DND-41 (cell line): ENCODE data around the gene CIBAR2.

Source experiments
- ATAC-seq: fragments of 200-7000 bp; cut with Tn5 transposase; 3 replicates; pipeline ENCODE4 v1.9.1; 2021; ENCODE audit warnings: low read depth; ENCODE audit not compliant: insufficient read depth
- DNase-seq: peaks from one replicate; pipeline ENCODE4 v3.0.0-alpha.2; 2020
- H2AFZ ChIP-seq: 2 replicates; pipeline ENCODE4 v1.6.0; 2012; ENCODE audit warnings: low read depth, low read length
- H3K27ac ChIP-seq: 2 replicates; pipeline ENCODE4 v1.5.1; 2012; ENCODE audit warnings: low read length, inconsistent platforms
- H3K27me3 ChIP-seq: fragments of 200-600 bp; sonication (generic); 2 replicates; pipeline ENCODE4 v1.6.0; 2012; ENCODE audit warnings: low read length, mild to moderate bottlenecking, inconsistent platforms; ENCODE audit not compliant: insufficient read depth, poor library complexity
- H3K36me3 ChIP-seq: 2 replicates; pipeline ENCODE4 v1.5.1; 2012; ENCODE audit warnings: low read length, inconsistent platforms; ENCODE audit not compliant: insufficient read depth
- H3K4me1 ChIP-seq: 2 replicates; pipeline ENCODE4 v1.5.1; 2012; ENCODE audit warnings: mild to moderate bottlenecking, low read length; ENCODE audit not compliant: insufficient read depth
- H3K4me2 ChIP-seq: 2 replicates; pipeline ENCODE4 v1.6.0; 2012; ENCODE audit warnings: mild to moderate bottlenecking, moderate library complexity, low read length, inconsistent platforms; ENCODE audit not compliant: insufficient read depth
- H3K4me3 ChIP-seq, 2 experiments: fragments of 200-600 bp in 1 of 2; shearing (Covaris generic) in 1 of 2; 2 replicates each; pipeline ENCODE4 v1.5.1; 2012 to 2016; ENCODE audit warnings: inconsistent platforms in 2 of 2, low read length in 2 of 2, mild to moderate bottlenecking in 2 of 2, low read depth in 1 of 2, moderate library complexity in 1 of 2
- H3K79me2 ChIP-seq: 2 replicates; pipeline ENCODE4 v1.6.0; 2012; ENCODE audit warnings: low read length, inconsistent platforms; ENCODE audit not compliant: insufficient read depth
- H3K9ac ChIP-seq: 2 replicates; pipeline ENCODE4 v1.6.0; 2012; ENCODE audit warnings: low read depth, mild to moderate bottlenecking, inconsistent platforms, low read length, moderate library complexity
- H3K9me3 ChIP-seq: 2 replicates; pipeline ENCODE4 v1.5.1; 2012; ENCODE audit warnings: low read length, moderate library complexity, mild to moderate bottlenecking, inconsistent platforms; ENCODE audit not compliant: insufficient read depth, severe bottlenecking
- H4K20me1 ChIP-seq: 2 replicates; pipeline ENCODE4 v1.6.0; 2012; ENCODE audit warnings: low read length; ENCODE audit not compliant: insufficient read depth
- CTCF ChIP-seq: IDR thresholded peaks from 2 replicates; pipeline ENCODE4 v1.5.1; 2012; ENCODE audit warnings: borderline replicate concordance, low read length, moderate library complexity, mild to moderate bottlenecking; ENCODE audit not compliant: poor library complexity, severe bottlenecking; ENCODE audit errors: extremely low read depth
- EZH2 ChIP-seq: IDR thresholded peaks from 3 replicates; pipeline ENCODE4 v1.6.1; 2012; ENCODE audit warnings: borderline replicate concordance, low read depth, mild to moderate bottlenecking, moderate library complexity, low read length, inconsistent platforms; ENCODE audit not compliant: severe bottlenecking

CIBAR2 gene

DNA sequence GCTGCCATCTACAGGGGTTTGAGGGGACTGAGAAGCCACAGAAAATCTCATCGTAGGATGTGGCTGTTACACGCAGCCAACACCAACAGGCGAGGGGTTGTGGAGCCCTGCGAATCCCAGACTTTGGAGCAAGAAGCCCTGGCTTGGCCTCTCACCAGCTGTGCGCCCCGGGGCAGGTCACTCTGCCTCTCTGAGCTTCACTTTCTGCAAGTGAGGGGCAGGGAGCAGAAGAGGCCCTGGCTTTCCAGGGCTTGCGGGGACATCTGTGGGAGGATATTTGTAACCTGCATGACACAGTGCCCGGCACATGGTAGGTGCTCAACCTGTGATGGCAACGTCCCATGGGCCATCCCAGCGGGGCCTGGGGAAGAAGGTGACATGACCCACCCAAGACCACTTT is 32.9 kb upstream of the CIBAR2 start:
- Histone ChIP-seq H3K79me2 (no peaks in the 10 kb centered on the region), H3K4me1 (no peaks in the 10 kb centered on the region), H3K27me3 (peaks cover 10% of the 10 kb centered on the region), H3K4me3 (no peak overlapping the region), H3K4me2 (no peak overlapping the region), H2AFZ (no peak overlapping the region), H3K9me3 (no peaks in the 10 kb centered on the region), H3K9ac (no peak overlapping the region), H4K20me1 (no peaks in the 10 kb centered on the region), H3K36me3 (no peaks in the 10 kb centered on the region), H3K27ac (no peak overlapping the region)
- no peak for DNase-seq
- ATAC-seq, result no peak
- TF ChIP-seq CTCF (no peak), EZH2 (no peak)

GRCh38 chr16:85144026-85144915 is 32.0 kb upstream of the CIBAR2 start:
- Histone ChIP-seq H3K4me1 (no peaks in the 10 kb centered on the region), H3K4me2 (no peak overlapping the region), H3K9ac (no peak overlapping the region), H3K36me3 (no peaks in the 10 kb centered on the region), H3K4me3 (no peak overlapping the region), H3K9me3 (no peaks in the 10 kb centered on the region), H3K79me2 (no peaks in the 10 kb centered on the region), H3K27ac (no peak overlapping the region), H3K27me3 (peaks cover 10% of the 10 kb centered on the region), H4K20me1 (no peaks in the 10 kb centered on the region), H2AFZ (no peak overlapping the region)
- ATAC-seq (no peak), DNase-seq (no peak)
- TF ChIP-seq EZH2 (no peak), CTCF (no peak)

GRCh38 chr16:85142771-85143211 is 30.5 kb upstream of the CIBAR2 start:
- Histone ChIP-seq H4K20me1 (no peaks in the 10 kb centered on the region), H2AFZ (no peak overlapping the region), H3K4me3 (no peak overlapping the region), H3K4me1 (no peaks in the 10 kb centered on the region), H3K36me3 (no peaks in the 10 kb centered on the region), H3K9ac (no peak overlapping the region), H3K4me2 (no peak overlapping the region), H3K9me3 (no peaks in the 10 kb centered on the region), H3K27me3 (peaks cover 6% of the 10 kb centered on the region), H3K79me2 (no peaks in the 10 kb centered on the region), H3K27ac (no peak overlapping the region)
- ATAC-seq, result no peak
- no peak for TF ChIP-seq EZH2
- no peak for DNase-seq

DNA sequence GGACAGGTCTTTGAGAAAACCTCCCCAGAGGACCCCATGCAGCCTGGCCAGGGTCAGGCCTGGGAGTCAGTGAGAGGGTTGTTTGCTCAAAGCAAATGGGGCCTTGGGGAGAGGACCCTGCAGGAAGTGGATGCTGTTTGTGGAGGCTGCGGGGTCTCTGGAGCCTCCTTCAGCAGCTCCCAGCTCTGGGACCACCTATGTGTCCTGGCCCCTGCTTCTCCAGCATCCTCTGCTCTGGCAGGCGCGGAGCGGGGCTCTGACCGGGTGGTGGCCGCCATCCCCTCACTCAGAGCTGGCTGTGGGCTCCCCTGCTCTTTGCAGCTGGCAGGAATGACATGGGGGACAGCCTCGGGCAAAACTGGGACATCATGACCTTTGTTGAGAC is 29.8 kb upstream of the CIBAR2 start:
- no peak for TF ChIP-seq CTCF
- TF ChIP-seq EZH2, result no peak
- H3K9me3 ChIP-seq, result no peaks in the 10 kb centered on the region
- no peak overlapping the region for H3K4me2 ChIP-seq
- H3K36me3 ChIP-seq, result no peaks in the 10 kb centered on the region
- DNase-seq (no peak), ATAC-seq (no peak)
- H2AFZ ChIP-seq, result no peak overlapping the region
- H3K4me1 ChIP-seq, result no peaks in the 10 kb centered on the region
- H3K9ac ChIP-seq, result no peak overlapping the region
- H3K27me3 ChIP-seq, result peaks cover 8% of the 10 kb centered on the region
- no peak overlapping the region for H3K27ac ChIP-seq
- no peaks in the 10 kb centered on the region for H3K79me2 ChIP-seq
- H4K20me1 ChIP-seq, result peaks cover 3% of the 10 kb centered on the region; the same call in 1 of the 2 replicates
- no peak overlapping the region for H3K4me3 ChIP-seq
